GM19099 (cell line): ENCODE data around the gene BRS3.

Experiments used
- POLR2A ChIP-seq: IDR thresholded peaks from 3 replicates; pipeline ENCODE4 v1.6.1; 2011; ENCODE audit warnings: low read depth; ENCODE audit not compliant: insufficient read length; ENCODE audit errors: extremely low read depth

The BRS3 gene

GRCh38 chrX:136487647-136488046, at the start of gene BRS3:
Gene BRS3, plus strand, starts transcription at chrX:136487947. Its CDS starts 168 bp downstream, at chrX:136488115.
- no peak for TF ChIP-seq POLR2A

GRCh38 chrX:136438192-136438591, 49.6 kb upstream of the BRS3 start:
- no peak for TF ChIP-seq POLR2A

- no peak for TF ChIP-seq POLR2A
These were observed 41.5 kb upstream of the BRS3 start for GRCh38 chrX:136446208-136446607.

DNA sequence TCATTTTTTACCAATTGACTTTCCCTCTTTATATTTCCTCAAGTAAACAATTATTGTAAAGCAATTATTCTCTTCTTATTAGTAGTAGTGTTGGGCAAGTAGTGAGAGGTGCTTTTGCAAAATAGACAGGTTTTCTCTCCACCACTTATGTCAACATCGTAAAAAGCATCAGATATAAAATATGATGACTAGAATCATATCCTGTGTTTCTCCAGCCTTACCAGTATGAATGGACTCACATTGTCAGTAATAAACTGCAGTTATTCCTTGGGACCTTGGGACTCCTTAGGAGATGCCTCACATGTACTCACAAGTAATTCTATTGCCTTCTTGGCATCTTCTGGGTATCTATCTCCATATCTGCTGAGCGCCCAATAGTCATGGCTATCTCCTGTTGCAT, 40.4 kb upstream of the BRS3 start:
- no peak for TF ChIP-seq POLR2A

- TF ChIP-seq POLR2A = no peak
These were observed 39.8 kb upstream of the BRS3 start for GRCh38 chrX:136447968-136448367.

DNA sequence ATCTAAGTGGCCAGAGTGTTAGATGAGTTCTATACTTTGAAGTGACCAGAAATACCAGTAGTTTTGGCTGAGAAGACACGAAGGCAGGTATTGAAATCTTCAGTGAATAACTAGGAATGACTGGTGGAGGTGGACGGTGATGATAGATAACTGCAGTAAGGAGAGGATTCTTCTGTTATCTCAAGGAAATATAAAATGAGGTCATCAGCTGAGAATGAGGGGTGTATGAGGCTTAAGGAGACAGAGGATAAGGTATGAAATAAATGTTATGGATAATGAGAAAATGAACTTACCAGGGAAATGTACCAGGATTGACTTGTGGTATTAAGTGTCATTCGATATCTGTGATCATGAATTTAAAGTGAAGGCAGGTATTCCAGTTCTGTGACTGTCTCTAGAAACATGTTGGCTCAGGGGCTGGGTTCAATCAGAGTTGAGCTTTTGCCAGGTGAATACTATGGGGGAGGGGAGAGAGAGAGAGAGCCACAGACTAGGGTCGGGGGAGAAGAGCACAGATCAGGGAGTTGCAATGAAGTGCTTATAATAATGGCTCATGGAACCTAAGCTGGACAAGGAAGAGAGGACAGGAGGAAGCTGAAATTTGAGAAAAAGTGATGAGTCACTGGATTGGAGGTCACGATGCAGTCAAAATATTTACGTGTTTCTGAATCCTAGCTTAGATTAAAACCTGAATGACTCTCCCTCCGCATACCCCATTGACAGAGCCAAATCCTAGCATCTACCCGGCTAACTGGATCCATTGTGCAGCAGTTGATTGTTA, 37.5 kb upstream of the BRS3 start:
- TF ChIP-seq POLR2A = no peak

- TF ChIP-seq POLR2A = no peak
These were observed 35.1 kb upstream of the BRS3 start for GRCh38 chrX:136452614-136453013.

DNA sequence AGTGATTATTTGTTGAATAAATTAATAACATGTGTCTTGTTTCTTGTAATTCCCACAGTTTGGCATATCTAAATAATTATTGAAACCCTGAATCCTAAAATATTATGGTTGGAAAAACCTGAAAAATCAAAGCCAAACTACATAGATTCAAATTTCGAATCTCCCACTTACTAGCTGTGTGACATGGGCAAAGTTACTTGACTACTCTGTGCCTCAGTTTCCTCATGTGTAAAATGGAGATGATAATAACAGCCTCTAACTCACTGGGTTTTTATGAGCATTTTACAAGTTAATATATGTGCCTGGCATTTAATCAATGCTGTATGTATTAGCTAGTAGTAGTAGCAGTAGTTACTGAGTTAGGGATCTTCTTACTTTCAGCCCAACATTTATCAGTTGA, 34.6 kb upstream of the BRS3 start:
- TF ChIP-seq POLR2A = no peak

GRCh38 chrX:136453771-136454170, 34.0 kb upstream of the BRS3 start:
- TF ChIP-seq POLR2A = no peak

DNA sequence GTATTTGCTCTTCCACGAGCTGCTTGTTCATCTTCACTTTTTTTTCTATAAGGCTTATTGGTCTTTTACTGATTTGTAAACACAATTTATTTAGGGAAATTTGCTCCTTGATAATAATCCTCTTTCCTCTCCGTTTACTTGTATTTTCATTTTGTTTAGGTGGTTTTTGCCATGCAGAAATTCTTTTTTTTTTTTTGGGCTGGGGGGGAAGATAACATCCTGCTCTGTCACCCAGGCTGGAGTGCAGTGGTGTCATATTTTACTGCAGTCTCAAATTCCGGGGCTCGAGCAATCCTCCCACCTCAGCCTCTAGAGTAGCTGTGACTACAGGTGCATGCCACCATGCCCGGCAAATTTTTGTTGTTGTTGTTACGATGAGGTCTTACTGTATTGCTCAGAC, 31.6 kb upstream of the BRS3 start:
- TF ChIP-seq POLR2A = no peak

DNA sequence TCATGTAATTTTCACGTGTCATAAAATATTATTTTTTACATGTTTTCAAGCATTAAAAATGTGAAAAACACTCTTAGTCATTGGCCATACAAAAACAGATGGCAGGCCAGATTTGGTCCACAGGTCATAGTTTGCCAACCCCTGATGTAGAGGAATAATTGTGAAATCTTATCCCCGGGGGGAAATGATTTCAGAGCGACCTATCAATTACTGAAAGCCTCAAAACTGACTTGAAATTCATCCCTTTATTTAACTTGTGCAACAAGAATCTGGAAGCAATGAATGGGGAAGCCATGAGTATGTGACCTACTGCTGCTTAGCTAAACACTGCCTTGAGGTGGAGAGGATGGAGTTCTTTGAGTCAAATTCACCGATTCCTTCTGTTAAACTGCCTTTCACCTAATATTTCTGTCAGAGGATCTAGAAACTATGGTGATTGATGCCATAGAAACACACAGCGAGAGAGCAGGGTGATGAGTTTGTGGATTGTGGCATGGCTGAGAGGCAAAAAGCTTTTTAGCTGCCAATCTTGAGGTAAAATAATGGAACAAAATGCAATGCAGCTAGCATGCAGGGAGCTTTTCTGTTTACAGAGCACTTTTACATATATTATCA, 30.3 kb upstream of the BRS3 start:
- no peak for TF ChIP-seq POLR2A

GRCh38 chrX:136464589-136464988, 23.2 kb upstream of the BRS3 start:
- TF ChIP-seq POLR2A = no peak

DNA sequence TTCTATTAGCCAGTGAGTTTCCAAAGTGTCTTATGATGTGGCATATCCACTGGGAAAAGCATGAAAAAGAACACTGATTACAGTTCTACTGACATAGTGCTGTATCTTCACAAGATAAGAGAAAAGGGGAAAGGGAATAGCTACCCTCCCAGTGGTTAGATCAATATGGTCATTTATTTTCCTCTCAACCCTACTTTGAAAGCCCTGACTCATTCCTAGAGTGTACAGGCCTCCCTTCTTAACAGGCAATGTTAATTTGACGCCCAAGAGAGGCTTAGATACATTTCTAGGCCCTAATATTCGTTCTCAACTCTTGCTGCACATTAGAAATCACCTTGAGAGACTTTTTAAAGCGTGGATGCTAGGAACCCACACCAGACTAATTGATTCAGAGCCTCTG, 20.4 kb upstream of the BRS3 start:
- TF ChIP-seq POLR2A = no peak

- no peak for TF ChIP-seq POLR2A
These were observed 19.2 kb upstream of the BRS3 start for GRCh38 chrX:136468391-136469103.

GRCh38 chrX:136473663-136474062, 14.1 kb upstream of the BRS3 start:
- no peak for TF ChIP-seq POLR2A

- TF ChIP-seq POLR2A = no peak
These were observed 12.5 kb upstream of the BRS3 start for GRCh38 chrX:136475236-136475635.
